HEK293 (cell line): ENCODE results near the gene NFE2L3.

ENCODE experiments used
- CTCF ChIA-PET: fragments of 350-600 bp; formaldehyde crosslinking; extraction: SDS; loops from one replicate; lab custom pipeline; 2021; ENCODE audit warnings: antibody characterized with exemption; lab: Yijun Ruan, JAX
- POLR2A ChIA-PET: fragments of 300-600 bp; formaldehyde crosslinking; extraction: SDS; loops from one replicate; lab custom pipeline; 2020; ENCODE audit warnings: antibody characterized with exemption, inconsistent platforms; lab: Yijun Ruan, JAX
- H3K27ac ChIP-seq: fragments of 200-500 bp; sonication (Bioruptor generic); 2 replicates; pipeline ENCODE4 v1.5.1; 2014; ENCODE audit warnings: low read depth, low read length, control low read depth, inconsistent platforms; ENCODE audit errors: extremely low read depth
- H3K36me3 ChIP-seq, 2 experiments: fragments of 200-500 bp in 1 of 2; sonication (Bioruptor generic) in 1 of 2; 1 replicate in 1 of 2; 2 replicates in 1 of 2; pipeline ENCODE4 v1.5.1; 2014 to 2017; ENCODE audit warnings: inconsistent platforms in 2 of 2, low read length in 2 of 2; ENCODE audit not compliant: control insufficient read depth in 2 of 2, insufficient read depth in 1 of 2
- H3K4me1 ChIP-seq: fragments of 200-500 bp; sonication (Bioruptor generic); 2 replicates; pipeline ENCODE4 v1.5.1; 2014; ENCODE audit warnings: mild to moderate bottlenecking, low read length, inconsistent platforms; ENCODE audit not compliant: control insufficient read depth, insufficient read depth
- H3K4me3 ChIP-seq: 2 replicates; pipeline ENCODE4 v1.5.1; 2011; ENCODE audit warnings: low read depth, mild to moderate bottlenecking, control low read depth, low read length, moderate library complexity
- H3K9me3 ChIP-seq: fragments of 200-500 bp; sonication (Bioruptor generic); 2 replicates; pipeline ENCODE4 v1.5.1; 2014; ENCODE audit warnings: low read depth, low read length, inconsistent platforms; ENCODE audit not compliant: control insufficient read depth, insufficient read depth
- EGR2 ChIP-seq: fragments of 450-650 bp; formaldehyde crosslinking; IDR thresholded peaks from 2 replicates; pipeline ENCODE4 v1.5.1; 2016; ENCODE audit warnings: low read depth, missing biosample characterization, missing genetic modification characterization
- PATZ1 ChIP-seq: fragments of 450-650 bp; formaldehyde crosslinking; IDR thresholded peaks from 2 replicates; pipeline ENCODE4 v1.5.1; 2016; ENCODE audit warnings: missing biosample characterization, missing genetic modification characterization
- PRDM10 ChIP-seq: fragments of 450-650 bp; formaldehyde crosslinking; IDR thresholded peaks from 2 replicates; pipeline ENCODE4 v1.5.1; 2016; ENCODE audit warnings: missing biosample characterization, missing genetic modification characterization
- SALL2 ChIP-seq: fragments of 450-650 bp; formaldehyde crosslinking; IDR thresholded peaks from 2 replicates; pipeline ENCODE4 v1.5.0; 2017; ENCODE audit warnings: missing biosample characterization, mild to moderate bottlenecking, missing genetic modification characterization, borderline replicate concordance
- SP7 ChIP-seq: fragments of 450-650 bp; formaldehyde crosslinking; IDR thresholded peaks from 2 replicates; pipeline ENCODE4 v1.5.1; 2016; ENCODE audit warnings: missing biosample characterization, missing genetic modification characterization
- YY2 ChIP-seq: fragments of 450-650 bp; formaldehyde crosslinking; IDR thresholded peaks from 2 replicates; pipeline ENCODE4 v1.5.1; 2016; ENCODE audit warnings: missing biosample characterization, missing genetic modification characterization
- ZBTB17 ChIP-seq: fragments of 450-650 bp; formaldehyde crosslinking; IDR thresholded peaks from 2 replicates; pipeline ENCODE4 v1.5.1; 2016; ENCODE audit warnings: missing biosample characterization, missing genetic modification characterization
- ZBTB20 ChIP-seq: fragments of 450-650 bp; formaldehyde crosslinking; IDR thresholded peaks from 2 replicates; pipeline ENCODE4 v1.5.1; 2016; ENCODE audit warnings: missing biosample characterization, missing genetic modification characterization
- ZIC2 ChIP-seq: fragments of 450-650 bp; formaldehyde crosslinking; IDR thresholded peaks from 2 replicates; pipeline ENCODE4 v1.5.1; 2016; ENCODE audit warnings: missing biosample characterization, missing genetic modification characterization
- ZNF10 ChIP-seq: fragments of 450-650 bp; formaldehyde crosslinking; IDR thresholded peaks from 2 replicates; pipeline ENCODE4 v1.5.1; 2017; ENCODE audit warnings: missing biosample characterization, missing genetic modification characterization
- ZNF140 ChIP-seq: fragments of 450-650 bp; formaldehyde crosslinking; IDR thresholded peaks from 2 replicates; pipeline ENCODE4 v1.5.1; 2016; ENCODE audit warnings: missing biosample characterization, missing genetic modification characterization
- ZNF157 ChIP-seq: fragments of 450-650 bp; formaldehyde crosslinking; IDR thresholded peaks from 2 replicates; pipeline ENCODE4 v1.5.1; 2016; ENCODE audit warnings: missing biosample characterization, missing genetic modification characterization
- ZNF169 ChIP-seq: fragments of 450-650 bp; formaldehyde crosslinking; IDR thresholded peaks from 2 replicates; pipeline ENCODE4 v1.5.1; 2016; ENCODE audit warnings: missing biosample characterization, missing genetic modification characterization
- ZNF214 ChIP-seq: fragments of 450-650 bp; formaldehyde crosslinking; IDR thresholded peaks from 2 replicates; pipeline ENCODE4 v1.5.1; 2017; ENCODE audit warnings: missing biosample characterization, mild to moderate bottlenecking, missing genetic modification characterization, borderline replicate concordance
- ZNF341 ChIP-seq: fragments of 450-650 bp; formaldehyde crosslinking; IDR thresholded peaks from 2 replicates; pipeline ENCODE4; 2016; ENCODE audit warnings: low read depth, missing biosample characterization, missing genetic modification characterization
- ZNF350 ChIP-seq: fragments of 450-650 bp; formaldehyde crosslinking; IDR thresholded peaks from 2 replicates; pipeline ENCODE4 v1.5.0; 2017; ENCODE audit warnings: missing biosample characterization, mild to moderate bottlenecking, missing genetic modification characterization
- ZNF404 ChIP-seq: fragments of 450-650 bp; formaldehyde crosslinking; IDR thresholded peaks from 2 replicates; pipeline ENCODE4 v1.5.1; 2017; ENCODE audit warnings: missing biosample characterization, missing genetic modification characterization
- ZNF501 ChIP-seq: fragments of 450-650 bp; formaldehyde crosslinking; IDR thresholded peaks from 2 replicates; pipeline ENCODE4 v1.5.1; 2016; ENCODE audit warnings: missing biosample characterization, missing genetic modification characterization
- ZNF514 ChIP-seq: fragments of 450-650 bp; formaldehyde crosslinking; IDR thresholded peaks from 2 replicates; pipeline ENCODE4 v1.5.1; 2016; ENCODE audit warnings: missing biosample characterization, missing genetic modification characterization
- ZNF521 ChIP-seq: fragments of 450-650 bp; formaldehyde crosslinking; IDR thresholded peaks from 2 replicates; pipeline ENCODE4 v1.5.1; 2017; ENCODE audit warnings: missing biosample characterization, mild to moderate bottlenecking, missing genetic modification characterization
- ZNF624 ChIP-seq: fragments of 450-650 bp; formaldehyde crosslinking; IDR thresholded peaks from 2 replicates; pipeline ENCODE4 v1.5.1; 2017; ENCODE audit warnings: missing biosample characterization, missing genetic modification characterization
- ZNF776 ChIP-seq: fragments of 450-650 bp; formaldehyde crosslinking; IDR thresholded peaks from 2 replicates; pipeline ENCODE4 v1.5.0; 2017; ENCODE audit warnings: missing biosample characterization, missing genetic modification characterization, borderline replicate concordance
- ZSCAN16 ChIP-seq: fragments of 450-650 bp; formaldehyde crosslinking; IDR thresholded peaks from 2 replicates; pipeline ENCODE4 v1.5.1; 2016; ENCODE audit warnings: missing biosample characterization, missing genetic modification characterization
- TF ChIP-seq, protein P1 (sequence below): fragments of 450-650 bp; formaldehyde crosslinking; IDR thresholded peaks from 2 replicates; pipeline ENCODE4 v1.5.1; 2016; ENCODE audit warnings: missing biosample characterization, missing genetic modification characterization, low read depth
- TF ChIP-seq, protein P2 (sequence below): fragments of 450-650 bp; IDR thresholded peaks from 2 replicates; pipeline ENCODE4 v1.5.1; 2018; ENCODE audit warnings: missing biosample characterization, mild to moderate bottlenecking, missing genetic modification characterization
- TF ChIP-seq, protein P3 (sequence below): fragments of 450-650 bp; formaldehyde crosslinking; IDR thresholded peaks from 2 replicates; pipeline ENCODE4 v1.5.1; 2017; ENCODE audit warnings: missing biosample characterization, mild to moderate bottlenecking, missing genetic modification characterization, moderate library complexity

NFE2L3 gene

DNA sequence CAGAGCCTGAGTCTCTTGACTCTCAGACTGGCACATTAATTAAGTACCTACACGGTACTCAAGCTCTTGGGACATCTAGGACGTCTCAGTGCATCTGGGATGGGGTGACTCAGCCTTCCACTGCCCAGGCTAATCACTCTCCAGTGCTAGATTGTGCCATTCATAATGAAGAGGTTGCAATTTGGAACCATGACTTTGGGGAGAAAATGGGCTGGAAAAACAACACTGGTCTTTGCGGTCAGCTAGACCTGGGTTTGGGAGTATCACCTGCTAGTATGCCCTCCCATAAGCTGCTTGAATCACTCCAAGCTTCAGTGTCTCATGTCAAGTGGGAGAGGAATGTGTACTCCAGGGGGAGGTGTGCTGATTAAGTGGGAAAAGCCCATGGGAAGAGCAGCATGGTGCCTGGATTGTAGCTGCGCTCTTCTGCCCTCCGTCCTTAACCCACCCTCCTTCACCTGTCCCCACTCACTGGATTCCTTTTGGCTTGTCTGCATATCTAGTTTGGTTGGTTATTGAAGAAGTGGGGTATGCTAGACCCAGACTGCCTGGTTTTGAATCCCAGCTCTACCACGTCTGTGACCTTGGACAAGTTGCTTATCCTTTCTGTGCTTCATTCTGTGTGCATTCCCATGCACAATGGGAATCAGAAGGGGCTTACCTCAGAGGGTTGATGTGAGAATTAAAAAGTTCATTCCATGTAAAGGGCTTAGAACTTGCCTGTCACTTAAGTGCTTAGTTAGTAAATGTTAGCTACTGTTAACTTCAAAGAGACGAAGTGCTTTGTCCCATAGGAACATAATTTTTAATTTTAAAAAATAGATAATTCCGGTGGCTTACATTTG, 3.8 kb downstream of the NFE2L3 start:
- POLR2A ChIA-PET = interaction anchor here (0.6 to 2.2 kb wide), 4 partner anchors 11 to 1443 kb away, joined by 4 to 17 read pairs (median 8); partner anchors contain the start of genes CBX3 and HNRNPA2B1
- Histone ChIP-seq H3K27ac (no peak overlapping the region), H3K4me1 (peaks cover 4% of the 10 kb centered on the region; the same call in 1 of the 2 replicates), H3K9me3 (no peaks in the 10 kb centered on the region), H3K4me3 (no peak overlapping the region), H3K36me3 (no peaks in the 10 kb centered on the region)
- CTCF ChIA-PET = interaction anchor here (0.7 to 2.1 kb wide), 3 partner anchors 43 to 188 kb away, joined by 3 to 7 read pairs (median 3); no protein-coding TSS in a partner anchor
- TF ChIP-seq ZNF169 (no peak), PRDM10 (tag by site-specific recombination) (peak; percentile 97), YY2 (tag by site-specific recombination) (no peak), ZBTB17 (tag by site-specific recombination) (peak; percentile 49; the same call in 1 of the 2 replicates), ZNF501 (tag by site-specific recombination) (no peak), SP7 (peak; percentile 79; the same call in 1 of the 2 replicates), ZNF624 (tag by site-specific recombination) (no peak), ZSCAN16 (no peak), ZNF341 (peak; percentile 98), EGR2 (tag by site-specific recombination) (0 out of 2 replicates have a peak, but pooled peaks have one; percentile 13), ZNF514 (tag by site-specific recombination) (no peak), ZNF214 (tag by site-specific recombination) (no peak), PATZ1 (no peak), ZNF404 (tag by site-specific recombination) (no peak), ZBTB20 (tag by site-specific recombination) (no peak), ZNF350 (no peak), ZNF521 (tag by site-specific recombination) (no peak), ZNF157 (tag by site-specific recombination) (no peak), ZIC2 (tag by site-specific recombination) (peak; percentile 56), ZNF776 (tag by site-specific recombination) (no peak), ZNF10 (tag by site-specific recombination) (peak; percentile 71), ZNF140 (no peak), SALL2 (no peak)
- TF ChIP-seq, protein P1, sequence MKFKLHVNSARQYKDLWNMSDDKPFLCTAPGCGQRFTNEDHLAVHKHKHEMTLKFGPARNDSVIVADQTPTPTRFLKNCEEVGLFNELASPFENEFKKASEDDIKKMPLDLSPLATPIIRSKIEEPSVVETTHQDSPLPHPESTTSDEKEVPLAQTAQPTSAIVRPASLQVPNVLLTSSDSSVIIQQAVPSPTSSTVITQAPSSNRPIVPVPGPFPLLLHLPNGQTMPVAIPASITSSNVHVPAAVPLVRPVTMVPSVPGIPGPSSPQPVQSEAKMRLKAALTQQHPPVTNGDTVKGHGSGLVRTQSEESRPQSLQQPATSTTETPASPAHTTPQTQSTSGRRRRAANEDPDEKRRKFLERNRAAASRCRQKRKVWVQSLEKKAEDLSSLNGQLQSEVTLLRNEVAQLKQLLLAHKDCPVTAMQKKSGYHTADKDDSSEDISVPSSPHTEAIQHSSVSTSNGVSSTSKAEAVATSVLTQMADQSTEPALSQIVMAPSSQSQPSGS (tag by site-specific recombination) = no peak
- TF ChIP-seq, protein P2, sequence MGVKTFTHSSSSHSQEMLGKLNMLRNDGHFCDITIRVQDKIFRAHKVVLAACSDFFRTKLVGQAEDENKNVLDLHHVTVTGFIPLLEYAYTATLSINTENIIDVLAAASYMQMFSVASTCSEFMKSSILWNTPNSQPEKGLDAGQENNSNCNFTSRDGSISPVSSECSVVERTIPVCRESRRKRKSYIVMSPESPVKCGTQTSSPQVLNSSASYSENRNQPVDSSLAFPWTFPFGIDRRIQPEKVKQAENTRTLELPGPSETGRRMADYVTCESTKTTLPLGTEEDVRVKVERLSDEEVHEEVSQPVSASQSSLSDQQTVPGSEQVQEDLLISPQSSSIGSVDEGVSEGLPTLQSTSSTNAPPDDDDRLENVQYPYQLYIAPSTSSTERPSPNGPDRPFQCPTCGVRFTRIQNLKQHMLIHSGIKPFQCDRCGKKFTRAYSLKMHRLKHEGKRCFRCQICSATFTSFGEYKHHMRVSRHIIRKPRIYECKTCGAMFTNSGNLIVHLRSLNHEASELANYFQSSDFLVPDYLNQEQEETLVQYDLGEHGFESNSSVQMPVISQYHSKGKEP = no peak
- TF ChIP-seq, protein P3, sequence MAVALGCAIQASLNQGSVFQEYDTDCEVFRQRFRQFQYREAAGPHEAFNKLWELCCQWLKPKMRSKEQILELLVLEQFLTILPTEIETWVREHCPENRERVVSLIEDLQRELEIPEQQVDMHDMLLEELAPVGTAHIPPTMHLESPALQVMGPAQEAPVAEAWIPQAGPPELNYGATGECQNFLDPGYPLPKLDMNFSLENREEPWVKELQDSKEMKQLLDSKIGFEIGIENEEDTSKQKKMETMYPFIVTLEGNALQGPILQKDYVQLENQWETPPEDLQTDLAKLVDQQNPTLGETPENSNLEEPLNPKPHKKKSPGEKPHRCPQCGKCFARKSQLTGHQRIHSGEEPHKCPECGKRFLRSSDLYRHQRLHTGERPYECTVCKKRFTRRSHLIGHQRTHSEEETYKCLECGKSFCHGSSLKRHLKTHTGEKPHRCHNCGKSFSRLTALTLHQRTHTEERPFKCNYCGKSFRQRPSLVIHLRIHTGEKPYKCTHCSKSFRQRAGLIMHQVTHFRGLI = no peak
